GM19239 (cell line): ENCODE data around the gene ZNF835.

Source experiments
- DNase-seq: peaks from one replicate; pipeline ENCODE4 v3.0.0; 2011; ENCODE audit warnings: low spot score; ENCODE audit not compliant: insufficient read length
- FAIRE-seq: peaks from 2 replicates; lab custom pipeline; 2011; peaks lifted over from hg19 to GRCh38; lab: Jason Lieb, UNC

ZNF835 gene

DNA sequence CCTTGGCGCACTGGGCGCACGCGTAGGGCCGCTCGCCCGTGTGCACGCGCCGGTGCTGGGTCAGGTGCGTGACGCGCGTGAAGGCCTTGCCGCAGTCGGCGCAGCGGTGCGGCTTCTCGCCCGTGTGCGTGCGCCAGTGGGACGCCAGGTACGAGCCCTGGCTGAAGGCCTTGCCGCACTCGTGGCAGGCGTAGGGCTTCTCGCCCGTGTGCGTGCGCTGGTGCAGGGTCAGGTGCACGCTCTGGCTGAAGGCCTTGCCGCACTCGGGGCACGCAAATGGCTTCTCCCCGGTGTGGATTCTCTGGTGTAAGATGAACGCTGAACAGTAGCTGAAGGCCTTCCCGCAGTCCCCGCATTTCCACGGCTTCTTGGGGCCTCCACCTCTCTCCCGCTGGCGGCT lies 7.0 kb downstream of the ZNF835 start:
- FAIRE-seq = no peak

DNA sequence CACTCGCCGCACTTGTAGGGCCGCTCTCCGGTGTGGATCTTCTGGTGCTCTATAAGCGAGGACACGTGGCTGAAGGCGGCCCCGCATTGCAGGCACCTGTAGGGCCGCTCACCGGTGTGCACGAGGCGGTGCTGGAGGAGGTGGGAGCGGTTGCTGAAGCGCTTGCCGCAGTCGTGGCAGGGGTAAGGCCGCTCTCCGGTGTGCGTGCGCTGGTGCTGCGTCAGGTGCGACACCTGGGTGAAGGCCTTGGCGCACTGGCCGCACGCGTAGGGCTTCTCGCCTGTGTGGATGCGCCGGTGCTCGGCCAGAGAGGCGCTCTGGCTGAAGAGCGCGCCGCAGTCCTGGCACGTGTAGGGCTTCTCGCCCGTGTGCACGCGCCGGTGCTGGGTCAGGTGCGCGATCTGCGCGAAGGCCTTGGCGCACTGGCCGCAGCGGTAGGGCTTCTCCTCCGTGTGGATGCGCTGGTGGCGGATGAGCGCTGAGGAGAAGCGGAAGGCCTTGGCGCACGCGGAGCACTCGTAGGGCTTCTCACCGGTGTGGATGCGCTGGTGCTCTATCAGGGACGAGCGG lies 7.5 kb downstream of the ZNF835 start:
- FAIRE-seq (no peak), DNase-seq (no peak)

More for the DNA sequence above, 7.0 kb downstream of the ZNF835 start:
- DNase-seq = no peak

DNA sequence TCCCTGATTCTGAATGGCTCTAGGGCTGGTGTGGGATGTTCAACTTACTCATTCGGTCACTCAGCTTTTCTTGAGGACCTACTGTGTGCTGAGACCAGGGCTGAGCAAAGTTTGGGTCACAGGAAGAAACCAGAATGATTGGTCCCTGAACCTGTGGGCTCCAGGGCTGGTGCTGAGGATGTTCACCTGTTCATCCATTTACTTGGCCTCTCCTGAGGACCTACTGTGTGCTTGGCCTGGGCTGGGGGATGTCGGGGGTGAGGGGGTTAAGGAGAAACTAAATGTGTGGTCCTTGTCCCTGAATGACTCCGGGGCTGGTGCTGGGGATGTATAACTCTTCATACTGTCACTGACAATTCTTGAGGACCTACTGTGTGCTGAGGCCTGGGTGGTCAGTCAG lies 10.3 kb downstream of the ZNF835 start:
- DNase-seq (no peak), FAIRE-seq (no peak)

DNA sequence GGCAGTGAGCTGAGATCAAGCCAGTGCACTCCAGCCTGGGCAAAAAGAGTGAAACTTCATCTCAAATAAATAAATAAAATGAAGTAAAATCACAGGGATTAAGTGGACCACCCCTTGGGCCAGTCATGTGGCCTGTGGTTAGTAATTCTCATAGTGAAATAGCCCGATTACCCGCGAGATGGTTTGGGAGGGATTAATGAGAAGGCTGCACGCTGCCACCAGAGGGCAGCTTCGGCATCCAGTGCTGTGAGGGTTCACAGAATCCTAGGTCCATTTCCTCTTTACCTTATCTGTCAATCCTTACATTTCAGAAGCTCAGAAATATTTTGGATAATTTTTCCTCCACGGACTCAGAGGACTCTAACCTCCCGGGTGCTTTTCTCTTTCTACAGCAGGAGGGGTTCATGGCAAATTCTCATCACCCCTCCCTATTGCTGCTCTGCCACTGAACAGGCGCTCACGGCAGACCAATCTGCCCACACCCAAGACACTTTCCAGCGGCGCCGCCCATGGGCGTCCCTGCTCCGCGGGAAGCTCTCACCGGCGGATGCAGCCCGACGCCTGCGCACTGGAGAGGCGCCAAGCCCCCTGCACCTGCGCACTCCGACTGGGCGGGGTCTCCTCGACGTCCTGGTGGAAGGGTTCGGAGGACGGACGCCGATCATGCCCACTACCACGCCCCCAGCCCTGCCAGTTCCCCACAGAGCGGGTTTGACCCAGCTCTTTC lies 11.0 kb downstream of the ZNF835 start:
- no peak for DNase-seq
- FAIRE-seq = no peak

DNA sequence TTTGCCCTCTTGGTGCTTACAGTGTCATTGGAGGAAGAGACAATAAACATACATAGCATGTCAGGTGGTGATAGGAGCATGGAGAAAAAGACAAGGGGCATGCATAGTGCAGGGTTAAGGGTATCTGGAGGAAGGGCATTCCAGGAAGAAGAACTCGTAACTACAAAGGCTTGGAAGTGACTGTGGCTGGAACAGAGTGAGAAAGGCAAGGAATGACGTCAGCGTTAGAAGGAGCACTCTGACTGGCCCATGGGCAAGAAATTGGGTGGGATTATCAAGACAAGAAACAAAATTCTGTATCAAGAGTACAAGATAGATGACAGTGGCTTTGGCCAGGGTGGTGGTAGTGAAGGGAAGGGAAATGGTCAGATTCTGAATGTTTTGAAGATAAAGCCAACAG lies 17.4 kb downstream of the ZNF835 start:
- DNase-seq (no peak), FAIRE-seq (no peak)

DNA sequence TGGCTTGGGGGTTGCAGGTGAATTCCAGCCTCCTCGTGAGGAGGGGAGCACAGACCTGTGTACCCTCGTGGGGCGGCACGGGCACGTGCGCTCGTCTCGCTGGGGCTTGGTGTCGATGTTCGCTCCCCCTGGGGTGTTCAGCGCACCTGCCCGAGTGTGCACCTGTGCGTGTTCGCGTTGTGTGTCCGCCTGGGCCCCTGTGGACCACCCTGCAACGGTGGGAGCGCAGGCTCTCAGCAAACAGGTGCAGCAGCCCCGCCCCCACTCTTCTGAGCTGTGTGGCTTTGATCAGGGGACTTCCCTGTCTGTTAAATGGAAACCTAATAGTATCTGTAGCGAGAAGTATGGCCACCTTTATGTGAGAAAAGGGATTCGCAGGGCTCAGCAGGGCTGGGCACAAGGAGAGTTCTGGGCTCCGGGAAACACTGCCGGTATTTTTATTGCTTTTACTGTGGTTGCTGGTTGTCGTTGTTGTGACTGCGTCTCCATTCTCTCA lies 28.0 kb downstream of the ZNF835 start:
- no peak for FAIRE-seq

DNA sequence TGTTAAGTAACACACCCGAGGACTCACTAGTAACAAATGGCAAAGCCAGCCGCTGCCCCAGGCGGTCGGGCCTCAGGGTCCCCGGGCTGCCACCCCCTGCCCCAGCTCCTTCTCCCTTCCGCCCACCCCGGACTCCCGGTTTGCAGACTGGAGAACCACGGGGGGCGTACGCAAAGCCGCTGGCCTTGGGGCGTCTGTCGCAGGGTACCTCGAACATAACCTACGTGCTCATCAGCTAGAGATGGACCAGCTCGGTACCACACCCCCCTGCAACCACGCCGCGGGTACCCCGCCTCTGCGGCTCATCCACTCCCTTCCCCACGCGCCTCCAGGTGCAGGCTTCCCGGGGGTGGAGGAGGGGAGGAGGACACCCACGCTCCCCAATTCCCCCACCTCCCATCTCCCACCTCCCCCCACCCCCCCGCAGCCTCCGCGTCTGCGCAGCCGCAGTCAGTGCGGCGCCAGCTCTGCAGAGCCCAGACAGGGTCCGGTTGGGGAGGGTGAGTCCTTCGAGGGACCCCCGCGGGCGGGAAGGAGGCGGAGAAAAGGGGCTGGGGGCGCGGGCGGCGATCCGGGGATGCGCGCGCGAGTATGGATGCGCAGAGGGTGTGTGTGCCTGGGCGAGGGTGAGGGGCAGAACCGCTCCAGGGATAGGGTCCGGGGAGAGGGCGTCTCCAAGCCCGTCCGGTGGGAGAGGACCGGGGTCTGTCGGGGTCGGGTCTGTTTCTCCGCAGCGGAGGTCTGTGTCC lies 28.7 kb downstream of the ZNF835 start, which contains the start of gene SMIM17:
TSS of gene SMIM17 (plus strand) at position 449 of the 749 bp plus-strand sequence. CDS start 2,509 bp downstream, outside the sequence.
- FAIRE-seq = no peak
- no peak for DNase-seq

More for the DNA sequence above, 28.0 kb downstream of the ZNF835 start:
- no peak for DNase-seq

DNA sequence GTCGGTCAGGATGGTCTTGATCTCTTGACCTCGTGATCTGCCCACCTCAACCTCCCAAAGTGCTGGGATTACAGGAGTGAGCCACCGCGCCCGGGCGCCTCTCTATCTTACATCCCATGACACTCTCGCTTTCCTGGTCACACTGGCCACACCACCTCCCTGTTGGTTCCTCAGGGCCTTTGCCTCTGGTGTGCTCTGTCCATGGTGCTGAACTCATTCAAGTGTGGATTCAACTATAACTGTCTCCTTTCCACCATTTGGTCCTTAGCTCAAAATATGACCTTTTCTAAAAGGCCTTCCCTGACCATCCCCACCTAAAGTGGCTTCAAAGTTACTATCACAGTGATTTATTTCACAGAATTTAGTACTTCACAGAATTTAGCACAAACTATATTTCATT lies 32.3 kb downstream of the ZNF835 start:
- DNase-seq = no peak
- FAIRE-seq = no peak

DNA sequence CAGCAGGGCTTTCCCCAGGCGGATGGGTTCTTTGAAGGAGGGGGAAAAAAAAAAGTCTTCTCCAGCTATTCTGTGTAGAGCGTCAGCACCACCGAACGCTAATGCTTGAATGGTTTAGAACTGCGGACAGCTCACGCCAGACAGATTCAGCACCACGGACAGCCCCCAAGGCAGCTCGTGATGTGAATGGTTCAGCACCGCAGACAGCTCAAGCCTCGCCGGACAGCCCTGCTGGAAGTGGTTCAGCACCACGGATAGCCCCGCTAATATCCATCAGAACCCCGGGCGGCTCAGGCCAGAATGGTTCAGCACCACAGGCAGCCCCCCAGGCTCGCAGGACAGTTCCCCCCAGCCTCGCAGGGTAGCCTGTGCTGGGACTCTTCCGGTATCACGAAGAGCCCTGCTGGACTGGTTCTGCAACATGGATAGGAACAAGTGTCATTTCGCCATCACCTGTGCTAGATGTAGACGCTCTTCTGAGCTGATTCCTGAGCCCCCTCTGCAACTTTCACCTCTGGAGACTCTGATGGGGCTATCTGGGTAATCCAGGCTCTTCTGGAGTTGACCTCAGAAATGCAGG lies 33.5 kb downstream of the ZNF835 start:
- DNase-seq (no peak), FAIRE-seq (no peak)

DNA sequence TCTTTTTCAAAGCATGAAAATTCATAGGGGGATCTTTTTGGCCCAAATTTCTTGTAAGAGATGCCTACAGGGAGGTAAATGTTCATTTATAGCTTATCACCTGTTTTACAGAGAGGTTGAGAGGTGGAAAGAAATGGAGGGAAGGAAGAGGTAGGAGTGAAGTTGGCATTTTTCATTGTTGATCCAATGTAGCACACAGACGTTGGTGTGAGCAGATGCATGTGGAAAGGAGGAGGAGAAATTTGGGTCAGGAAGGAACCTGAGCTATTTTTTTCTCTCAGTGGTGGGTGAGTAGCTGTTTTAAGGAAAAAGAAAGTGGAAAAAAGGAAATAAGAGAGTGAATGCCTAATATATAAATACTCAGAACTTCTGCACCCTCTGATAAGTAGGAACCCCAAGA lies 38.5 kb downstream of the ZNF835 start:
- FAIRE-seq (no peak), DNase-seq (no peak)

DNA sequence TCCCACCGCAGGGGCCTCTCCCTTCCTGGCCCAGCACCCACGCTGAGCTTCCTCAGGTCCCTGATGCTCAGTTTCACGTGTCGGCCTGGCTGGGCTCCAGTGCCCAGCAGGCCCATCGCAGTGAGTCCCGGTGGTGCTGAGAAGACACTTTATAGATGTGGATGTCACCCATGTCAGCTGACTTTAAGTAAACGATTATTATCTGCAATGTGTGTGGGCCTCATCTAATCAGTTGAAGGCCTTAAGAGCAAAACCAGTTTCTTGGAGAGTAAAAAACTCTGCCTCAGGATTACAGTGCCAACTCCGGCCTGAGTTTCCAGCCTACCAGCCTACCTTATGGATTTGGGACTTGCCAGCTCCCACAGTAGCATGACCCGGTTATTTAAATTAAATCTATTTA lies 45.8 kb downstream of the ZNF835 start:
- FAIRE-seq (no peak), DNase-seq (no peak)

DNA sequence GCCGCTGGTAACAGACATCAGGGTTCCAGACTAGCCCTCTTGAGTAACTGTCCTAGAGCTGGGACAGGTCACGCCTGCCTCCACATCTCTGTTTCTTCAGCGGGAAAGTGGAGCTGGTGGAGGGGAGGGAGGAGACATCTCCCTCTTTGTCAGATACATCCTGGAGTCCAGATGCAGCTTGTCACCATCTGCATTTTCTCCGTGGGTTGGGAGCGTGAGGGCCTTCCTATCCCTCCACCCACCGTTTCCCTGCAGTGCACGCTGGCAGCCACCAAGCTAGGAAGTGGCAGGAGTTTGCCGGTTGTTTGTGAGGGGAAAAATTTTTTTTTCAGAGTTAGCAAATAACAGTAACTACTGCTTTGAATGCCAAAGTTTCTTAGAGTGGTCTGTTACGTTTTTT lies 48.6 kb downstream of the ZNF835 start:
- DNase-seq (no peak), FAIRE-seq (no peak)

DNA sequence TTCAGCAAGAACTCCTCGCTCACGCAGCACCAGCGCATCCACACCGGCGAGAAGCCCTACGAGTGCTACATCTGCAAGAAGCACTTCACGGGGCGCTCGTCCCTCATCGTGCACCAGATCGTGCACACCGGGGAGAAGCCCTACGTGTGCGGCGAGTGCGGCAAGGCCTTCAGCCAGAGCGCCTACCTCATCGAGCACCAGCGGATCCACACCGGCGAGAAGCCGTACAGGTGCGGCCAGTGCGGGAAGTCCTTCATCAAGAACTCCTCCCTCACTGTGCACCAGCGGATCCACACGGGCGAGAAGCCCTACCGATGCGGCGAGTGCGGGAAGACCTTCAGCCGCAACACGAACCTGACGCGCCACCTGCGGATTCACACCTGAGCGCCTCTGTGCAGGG lies 49.2 kb downstream of the ZNF835 start:
- FAIRE-seq (no peak), DNase-seq (no peak)

DNA sequence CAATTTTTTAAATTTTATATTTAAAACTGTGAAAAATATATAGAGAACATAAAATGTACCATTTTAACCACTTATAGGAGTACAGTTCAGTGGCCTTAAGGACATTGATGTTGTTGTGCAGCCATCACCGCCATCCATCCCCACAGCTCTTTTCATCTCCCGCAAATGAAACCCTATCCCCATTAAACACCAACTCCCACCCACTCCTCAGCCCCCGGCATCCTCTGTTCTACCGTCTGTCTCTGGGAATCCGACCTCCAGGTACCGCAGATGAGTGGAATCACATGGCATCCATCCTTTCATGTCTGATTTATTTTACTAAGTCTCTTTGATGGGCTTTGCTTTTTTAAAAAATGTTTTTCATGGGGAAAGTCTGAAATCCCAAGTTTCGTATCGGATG lies 52.4 kb downstream of the ZNF835 start:
- FAIRE-seq (no peak), DNase-seq (no peak)

DNA sequence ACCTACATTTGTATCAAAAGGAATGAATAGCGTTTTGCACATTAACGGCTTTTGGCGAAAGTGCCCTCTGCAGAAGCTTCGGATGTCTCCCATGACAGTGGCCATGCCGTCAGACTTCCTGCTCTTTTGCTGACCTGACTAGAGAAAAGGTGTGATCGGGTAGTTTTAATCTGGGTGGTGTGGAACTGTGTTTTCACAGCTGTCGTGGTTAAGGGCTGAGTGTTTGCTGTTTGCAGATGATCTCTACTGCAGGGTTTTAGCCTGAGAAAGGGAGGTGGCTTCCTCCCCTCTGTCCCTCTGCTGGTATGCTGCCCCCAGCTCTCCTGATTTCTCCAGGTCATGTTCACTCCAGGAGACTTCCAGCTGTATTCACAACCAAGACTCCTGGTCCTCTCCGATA lies 54.0 kb downstream of the ZNF835 start:
- no peak for DNase-seq
- FAIRE-seq = no peak

DNA sequence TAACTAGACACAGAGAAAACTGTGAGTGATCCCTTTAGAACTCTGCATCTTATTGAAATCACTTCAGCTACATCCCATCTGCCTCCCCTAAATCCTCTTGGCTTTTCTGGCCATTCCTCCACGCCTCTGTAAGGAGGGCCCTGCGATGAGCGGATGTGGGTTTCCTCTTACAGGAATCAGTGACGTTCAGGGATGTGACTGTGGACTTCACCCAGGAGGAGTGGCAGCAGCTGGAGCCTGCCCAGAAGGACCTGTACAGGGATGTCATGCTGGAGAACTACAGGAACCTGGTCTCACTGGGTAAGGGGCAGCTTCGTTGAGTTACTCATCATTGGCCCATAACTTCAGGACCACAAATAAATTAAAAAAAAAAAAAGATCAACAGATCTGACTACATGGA lies 57.9 kb downstream of the ZNF835 start:
- DNase-seq (no peak), FAIRE-seq (no peak)

DNA sequence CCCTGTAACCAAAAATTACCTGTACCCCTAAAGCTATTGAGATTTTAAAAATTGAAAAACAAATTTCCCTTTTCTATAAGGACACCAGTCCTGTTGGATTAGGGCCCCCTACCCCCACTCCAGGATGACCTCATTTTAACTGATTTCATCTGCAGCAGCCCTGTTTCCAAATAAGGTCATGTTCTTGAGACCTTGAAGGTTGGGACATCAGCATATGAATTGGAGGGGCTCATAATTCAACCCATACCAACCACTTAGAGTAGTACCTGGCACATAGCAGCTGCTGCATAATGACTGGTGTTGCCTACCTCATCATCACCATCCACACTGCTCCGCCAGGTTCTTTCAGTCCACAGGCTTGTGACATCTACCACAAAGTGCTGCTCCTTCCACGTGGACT lies 58.8 kb downstream of the ZNF835 start:
- DNase-seq (no peak), FAIRE-seq (no peak)
